ENCODE data around the gene KDM4B. TPM values are rescaled to one million over a fixed set of nuclear protein-coding genes. Genes with fewer than 3 reads are reported as not detected.

The KDM4B gene
- total RNA-seq, 2 donors from 2014 or later: 31.3 to 37.1 TPM

GRCh38 chr19:5126498-5127223, 157.7 kb downstream of the KDM4B start:
- Mint-ChIP-seq H3K36me3 (ENCODE audit: insufficient read depth in 2 of 2) (no peaks in the 10 kb centered on the region), H3K9me3 (no peaks in the 10 kb centered on the region), H3K27me3 (ENCODE audit: low read depth) (no peaks in the 10 kb centered on the region), H3K4me3 (no peak overlapping the region), H3K4me1 (ENCODE audit: low read depth) (peaks cover 30% of the 10 kb centered on the region), H3K27ac (no peak overlapping the region)
- no peak for ATAC-seq (replicated peaks in 1 of 2)
- no peak for DNase-seq

- no peak for DNase-seq
- ATAC-seq (replicated peaks in 1 of 2): no peak
- Mint-ChIP-seq H3K27ac (no peak overlapping the region), H3K4me3 (no peak overlapping the region), H3K9me3 (no peaks in the 10 kb centered on the region), H3K27me3 (ENCODE audit: low read depth) (no peaks in the 10 kb centered on the region), H3K36me3 (ENCODE audit: insufficient read depth in 2 of 2) (no peaks in the 10 kb centered on the region), H3K4me1 (ENCODE audit: low read depth) (peaks cover 20% of the 10 kb centered on the region)
Observed at GRCh38 chr19:5127717-5128116, 158.8 kb downstream of the KDM4B start.

- no peak for DNase-seq
- no peaks in the 10 kb centered on the region for H3K36me3 Mint-ChIP-seq (ENCODE audit: insufficient read depth in 2 of 2)
- H3K27ac Mint-ChIP-seq: no peak overlapping the region
- ATAC-seq (replicated peaks in 1 of 2): no peak
- H3K27me3 Mint-ChIP-seq (ENCODE audit: low read depth): no peaks in the 10 kb centered on the region
- peaks cover 20% of the 10 kb centered on the region for H3K4me1 Mint-ChIP-seq (ENCODE audit: low read depth)
- H3K9me3 Mint-ChIP-seq: no peaks in the 10 kb centered on the region
- no peak overlapping the region for H3K4me3 Mint-ChIP-seq
Observed at GRCh38 chr19:5128251-5128935, 159.5 kb downstream of the KDM4B start.

- Mint-ChIP-seq H3K36me3 (ENCODE audit: insufficient read depth in 2 of 2) (no peaks in the 10 kb centered on the region), H3K27me3 (ENCODE audit: low read depth) (no peaks in the 10 kb centered on the region), H3K9me3 (no peaks in the 10 kb centered on the region), H3K4me3 (no peak overlapping the region), H3K27ac (no peak overlapping the region), H3K4me1 (ENCODE audit: low read depth) (peaks cover 20% of the 10 kb centered on the region)
- no peak for DNase-seq
- ATAC-seq (replicated peaks in 1 of 2): no peak
Observed at GRCh38 chr19:5128936-5129389, 160.1 kb downstream of the KDM4B start.

GRCh38 chr19:5129691-5130090, 160.8 kb downstream of the KDM4B start:
- no peak for DNase-seq
- Mint-ChIP-seq H3K27me3 (ENCODE audit: low read depth) (no peaks in the 10 kb centered on the region), H3K9me3 (no peaks in the 10 kb centered on the region), H3K4me3 (peak overlapping the region; percentile 76 to 78), H3K36me3 (ENCODE audit: insufficient read depth in 2 of 2) (no peaks in the 10 kb centered on the region), H3K4me1 (ENCODE audit: low read depth) (peaks cover 20% of the 10 kb centered on the region), H3K27ac (peak overlapping the region; percentile 62)
- ATAC-seq (replicated peaks in 1 of 2): no peak

GRCh38 chr19:5130371-5131030, 161.6 kb downstream of the KDM4B start:
- Mint-ChIP-seq H3K27me3 (ENCODE audit: low read depth) (no peaks in the 10 kb centered on the region), H3K4me3 (peak overlapping the region; percentile 76 to 78), H3K4me1 (ENCODE audit: low read depth) (peaks cover 20% of the 10 kb centered on the region), H3K27ac (peak overlapping the region; percentile 62), H3K36me3 (ENCODE audit: insufficient read depth in 2 of 2) (peaks cover 0 to 1% of the 10 kb centered on the region in 2 donors), H3K9me3 (no peaks in the 10 kb centered on the region)
- DNase-seq: peak; percentile 54 to 58
- peak; percentile 68 to 75 for ATAC-seq (replicated peaks in 1 of 2)

- H3K27ac Mint-ChIP-seq: peak overlapping the region; percentile 62
- H3K4me3 Mint-ChIP-seq: peak overlapping the region; percentile 76 to 78
- H3K36me3 Mint-ChIP-seq (ENCODE audit: insufficient read depth in 2 of 2): peaks cover 0 to 1% of the 10 kb centered on the region in 2 donors
Observed at GRCh38 chr19:5131031-5131505, 162.2 kb downstream of the KDM4B start.

GRCh38 chr19:5131506-5132205, 162.7 kb downstream of the KDM4B start:
- Mint-ChIP-seq H3K27me3 (ENCODE audit: low read depth) (no peaks in the 10 kb centered on the region), H3K4me3 (peak overlapping the region; percentile 81 to 88), H3K27ac (peak overlapping the region; percentile 90), H3K4me1 (ENCODE audit: low read depth) (peaks cover 20% of the 10 kb centered on the region), H3K9me3 (no peaks in the 10 kb centered on the region), H3K36me3 (ENCODE audit: insufficient read depth in 2 of 2) (peaks cover 0 to 1% of the 10 kb centered on the region in 2 donors)
- DNase-seq: peak in 1 of 2 donors; percentile 13
- peak in 1 of 2 donors; percentile 16 for ATAC-seq (replicated peaks in 1 of 2)

More at GRCh38 chr19:5131031-5131505, 162.2 kb downstream of the KDM4B start:
- ATAC-seq (replicated peaks in 1 of 2) (peak; percentile 22 to 43), DNase-seq (peak; percentile 33)
- Mint-ChIP-seq H3K9me3 (no peaks in the 10 kb centered on the region), H3K4me1 (ENCODE audit: low read depth) (peaks cover 20% of the 10 kb centered on the region), H3K27me3 (ENCODE audit: low read depth) (no peaks in the 10 kb centered on the region)

GRCh38 chr19:5132206-5132560, 163.3 kb downstream of the KDM4B start:
- H3K27ac Mint-ChIP-seq: no peak overlapping the region
- H3K36me3 Mint-ChIP-seq (ENCODE audit: insufficient read depth in 2 of 2): peaks cover 0 to 1% of the 10 kb centered on the region in 2 donors
- ATAC-seq (replicated peaks in 1 of 2): no peak
- H3K9me3 Mint-ChIP-seq: no peaks in the 10 kb centered on the region
- no peaks in the 10 kb centered on the region for H3K27me3 Mint-ChIP-seq (ENCODE audit: low read depth)
- H3K4me3 Mint-ChIP-seq: peak overlapping the region; percentile 81 to 88
- peaks cover 20% of the 10 kb centered on the region for H3K4me1 Mint-ChIP-seq (ENCODE audit: low read depth)
- no peak for DNase-seq

- no peak overlapping the region for H3K27ac Mint-ChIP-seq
- H3K36me3 Mint-ChIP-seq (ENCODE audit: insufficient read depth in 2 of 2): peaks cover 0 to 3% of the 10 kb centered on the region in 2 donors
- ATAC-seq (replicated peaks in 1 of 2): no peak
- no peak for DNase-seq
- H3K27me3 Mint-ChIP-seq (ENCODE audit: low read depth): no peaks in the 10 kb centered on the region
- H3K4me3 Mint-ChIP-seq: no peak overlapping the region
- peaks cover 21% of the 10 kb centered on the region for H3K4me1 Mint-ChIP-seq (ENCODE audit: low read depth)
- no peaks in the 10 kb centered on the region for H3K9me3 Mint-ChIP-seq
Observed at GRCh38 chr19:5132698-5133651, 164.1 kb downstream of the KDM4B start.

- peaks cover 32% of the 10 kb centered on the region for H3K4me1 Mint-ChIP-seq (ENCODE audit: low read depth)
- no peak overlapping the region for H3K27ac Mint-ChIP-seq
- ATAC-seq (replicated peaks in 1 of 2) (no peak), DNase-seq (no peak)
- peaks cover 1 to 7% of the 10 kb centered on the region in 2 donors for H3K36me3 Mint-ChIP-seq (ENCODE audit: insufficient read depth in 2 of 2)
- no peaks in the 10 kb centered on the region for H3K27me3 Mint-ChIP-seq (ENCODE audit: low read depth)
- no peak overlapping the region for H3K4me3 Mint-ChIP-seq
- H3K9me3 Mint-ChIP-seq: peaks cover 0 to under 1% of the 10 kb centered on the region in 2 donors
Observed at GRCh38 chr19:5133986-5134595, 165.2 kb downstream of the KDM4B start.
